Small intestine (tissue), 7 donors: ENCODE results near the gene NFIX. TPM values are rescaled to one million over a fixed set of nuclear protein-coding genes. Genes with fewer than 3 reads are reported as not detected.

Experiments
- DNase-seq, 2 donors: peaks; one replicate each; pipeline versions ENCODE4 v3.0.0 to v3.0.0-alpha.2; 2013
- FAIRE-seq: peaks from 2 replicates; lab custom pipeline; 2012; peaks lifted over from hg19 to GRCh38; lab: Jason Lieb, UNC
- H3K27ac ChIP-seq, 3 donors: one replicate each; pipeline ENCODE4 v1.5.1; 2013; ENCODE audit warnings: low read length in 2 of 3, mild to moderate bottlenecking in 2 of 3, control low read depth in 1 of 3, inconsistent platforms in 1 of 3, low read depth in 1 of 3, moderate library complexity in 1 of 3
- H3K27me3 ChIP-seq, 3 donors: one replicate each; pipeline ENCODE4 v1.6.1; 2013; ENCODE audit warnings: low read length in 3 of 3, inconsistent platforms in 1 of 3; ENCODE audit not compliant: control insufficient read depth in 3 of 3, insufficient read depth in 3 of 3
- H3K36me3 ChIP-seq, 3 donors: one replicate each; pipeline ENCODE4 v1.6.1; 2013; ENCODE audit warnings: low read length in 3 of 3, inconsistent platforms in 1 of 3, low read depth in 1 of 3, mild to moderate bottlenecking in 1 of 3, moderate library complexity in 1 of 3; ENCODE audit not compliant: control insufficient read depth in 3 of 3, insufficient read depth in 2 of 3
- H3K4me1 ChIP-seq, 3 donors: one replicate each; pipeline ENCODE4 v1.6.1; 2013; ENCODE audit warnings: low read length in 2 of 3, inconsistent platforms in 1 of 3, low read depth in 1 of 3, mild to moderate bottlenecking in 1 of 3, moderate library complexity in 1 of 3; ENCODE audit not compliant: control insufficient read depth in 3 of 3, insufficient read depth in 2 of 3
- H3K4me3 ChIP-seq, 3 donors: one replicate each; pipeline ENCODE4 v1.5.1; 2013; ENCODE audit warnings: low read length in 3 of 3, control low read depth in 1 of 3, inconsistent platforms in 1 of 3, low read depth in 1 of 3, mild to moderate bottlenecking in 1 of 3, moderate library complexity in 1 of 3
- H3K9me3 ChIP-seq, 2 donors: one replicate each; pipeline ENCODE4 v1.6.1; 2013; ENCODE audit warnings: low read depth in 1 of 2, low read length in 1 of 2; ENCODE audit not compliant: control insufficient read depth in 2 of 2, insufficient read depth in 1 of 2
- WGBS, 3 donors: extraction: QIAGEN DNeasy Blood & Tissue Kit; methylation state at CpG; one replicate each; pipeline ENCODE4 v1.1.7; 2013; 5-methylcytosine and 5-hydroxymethylcytosine counted together
- polyA plus RNA-seq, 4 donors: library from polyadenylated mRNA; stranded (reverse) in 3 of 4; unstranded in 1 of 4; fragments of 200-250 nt in 3 of 4; fragments of 120-200 nt in 1 of 4; gene quantifications; one replicate each; pipeline versions ENCODE4 v1.2.1 to v1.2.3, GENCODE V29; 2013
- donor health status: healthy with polysubstance abuse.
- donor health status: control.
- donor health status: control.
- donor health status: Bipolar disorder and iron deficiency.
- donor health status: healthy.

NFIX gene
- polyA plus RNA-seq, 4 donors = 2.9 to 31.4 (median 10.0) TPM

GRCh38 chr19:13066226-13066625, 71.0 kb downstream of the NFIX start:
- Histone ChIP-seq H3K9me3 (no peaks in the 10 kb centered on the region), H3K36me3 (peaks cover 0 to 4% (median 0%) of the 10 kb centered on the region in 3 donors), H3K27me3 (peaks cover 0 to 18% (median 0%) of the 10 kb centered on the region in 3 donors), H3K4me3 (no peak overlapping the region), H3K27ac (no peak overlapping the region), H3K4me1 (peaks cover 3 to 38% (median 3%) of the 10 kb centered on the region in 3 donors)
- DNase-seq (no peak), FAIRE-seq (no peak)
- WGBS, 3 donors = 78 to 84% (median 81%) methylated on average over 5 of the region's 5 CpGs

- WGBS, 3 donors = 23 to 57% (median 41%) methylated on average over 17 of the region's 17 CpGs
- Histone ChIP-seq H3K4me1 (peaks cover 3 to 34% (median 3%) of the 10 kb centered on the region in 3 donors), H3K27me3 (peaks cover 0 to 14% (median 0%) of the 10 kb centered on the region in 3 donors), H3K27ac (no peak overlapping the region), H3K9me3 (no peaks in the 10 kb centered on the region), H3K36me3 (peaks cover 0 to 6% (median 0%) of the 10 kb centered on the region in 3 donors), H3K4me3 (no peak overlapping the region)
- DNase-seq = peak; percentile 74 to 75
- no peak for FAIRE-seq
Observed at GRCh38 chr19:13066933-13067807, 71.9 kb downstream of the NFIX start.

- Histone ChIP-seq H3K27ac (no peak overlapping the region), H3K36me3 (peaks cover 0 to 12% (median 0%) of the 10 kb centered on the region in 3 donors), H3K27me3 (peaks cover 0 to 5% (median 0%) of the 10 kb centered on the region in 3 donors), H3K9me3 (no peaks in the 10 kb centered on the region), H3K4me3 (no peak overlapping the region), H3K4me1 (peaks cover 3 to 34% (median 3%) of the 10 kb centered on the region in 3 donors)
- no peak for FAIRE-seq
- WGBS, 3 donors = 54 to 60% (median 58%) methylated on average over 6 of the region's 6 CpGs
- peak; percentile 24 to 46 for DNase-seq
Observed at GRCh38 chr19:13068085-13068846, 73.0 kb downstream of the NFIX start.

- DNase-seq = no peak
- FAIRE-seq = no peak
- WGBS, 3 donors = 30 to 54% (median 42%) methylated on average over 20 of the region's 20 CpGs
Observed at GRCh38 chr19:13069415-13070359, 74.4 kb downstream of the NFIX start.

GRCh38 chr19:13070425-13071140, 75.3 kb downstream of the NFIX start:
- FAIRE-seq = no peak

More at GRCh38 chr19:13069415-13070359, 74.4 kb downstream of the NFIX start:
- Histone ChIP-seq H3K9me3 (no peaks in the 10 kb centered on the region), H3K36me3 (peaks cover 0 to 19% (median 0%) of the 10 kb centered on the region in 3 donors), H3K4me1 (peaks cover 3 to 34% (median 3%) of the 10 kb centered on the region in 3 donors), H3K4me3 (no peak overlapping the region), H3K27ac (no peak overlapping the region), H3K27me3 (peaks cover 0 to 3% (median 0%) of the 10 kb centered on the region in 3 donors)

GRCh38 chr19:13071444-13072187, 76.3 kb downstream of the NFIX start:
- H3K9me3 ChIP-seq = no peaks in the 10 kb centered on the region
- H3K4me3 ChIP-seq = no peak overlapping the region
- H3K36me3 ChIP-seq = peaks cover 0 to 27% (median 0%) of the 10 kb centered on the region in 3 donors
- FAIRE-seq (no peak), DNase-seq (no peak)
- peaks cover 3 to 34% (median 3%) of the 10 kb centered on the region in 3 donors for H3K4me1 ChIP-seq
- H3K27me3 ChIP-seq = peaks cover 0 to 3% (median 0%) of the 10 kb centered on the region in 3 donors
- 66 to 72% (median 68%) methylated on average over 9 of the region's 9 CpGs for WGBS, 3 donors
- no peak overlapping the region for H3K27ac ChIP-seq

More at GRCh38 chr19:13070425-13071140, 75.3 kb downstream of the NFIX start:
- peaks cover 0 to 3% (median 0%) of the 10 kb centered on the region in 3 donors for H3K27me3 ChIP-seq
- H3K9me3 ChIP-seq = no peaks in the 10 kb centered on the region
- H3K4me1 ChIP-seq = peaks cover 3 to 34% (median 3%) of the 10 kb centered on the region in 3 donors
- no peak for DNase-seq
- 88 to 91% (median 90%) methylated on average over 32 of the region's 32 CpGs for WGBS, 3 donors
- no peak overlapping the region for H3K27ac ChIP-seq
- no peak overlapping the region for H3K4me3 ChIP-seq
- peaks cover 0 to 22% (median 0%) of the 10 kb centered on the region in 3 donors for H3K36me3 ChIP-seq
